Measurements from ENCODE around the gene CIAO1.
A peak's percentile ranks its signal among the peaks of the same experiment; 100 is the strongest.
"Not testable (repeated sequence)": the region's sequence is repeated elsewhere in the genome, so short reads cannot be mapped to it uniquely, and the experiment has no call there.

CIAO1 gene

GRCh38 chr2:96271995-96272394 lies 6.0 kb downstream of the CIAO1 start:
- DNase-seq (ENCODE audit: extremely low spot score, insufficient read length, low read depth) = no peak
- FAIRE-seq = no peak

- no peak for FAIRE-seq
- no peak for DNase-seq (ENCODE audit: extremely low spot score, insufficient read length, low read depth)
Measured at GRCh38 chr2:96273763-96274162, 7.7 kb downstream of the CIAO1 start.

DNA sequence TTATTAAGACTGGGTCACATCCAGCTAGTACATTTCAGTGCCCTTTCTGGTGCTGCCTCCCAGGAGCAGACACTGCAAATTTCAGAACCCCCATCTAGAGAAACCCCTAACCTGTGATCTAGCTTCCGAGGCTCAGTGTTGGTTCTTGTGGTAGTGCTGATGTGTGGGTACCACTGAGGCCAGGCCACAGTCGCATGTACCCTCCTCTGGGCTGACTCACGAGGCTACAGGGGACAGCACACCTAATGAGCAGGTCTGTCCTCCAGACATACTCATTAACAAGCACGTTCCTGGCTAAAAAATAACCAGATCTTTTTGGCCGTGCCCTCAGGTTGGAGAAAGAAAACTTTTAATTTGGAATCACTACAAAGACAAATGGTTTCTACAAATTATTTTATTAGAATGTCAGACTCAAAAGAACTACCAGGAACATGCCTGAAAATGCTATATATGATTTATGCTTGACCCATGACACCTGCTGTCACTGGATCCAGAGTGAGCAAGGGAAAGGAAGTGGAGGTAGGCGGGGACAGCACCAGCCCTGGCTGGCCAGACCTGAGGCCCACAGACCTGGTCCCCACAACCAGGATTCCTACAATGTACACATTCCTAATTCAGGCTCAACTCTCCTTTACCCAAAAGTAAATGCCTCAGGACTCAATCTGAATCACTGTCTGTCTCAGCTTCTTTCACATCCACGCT lies 8.5 kb downstream of the CIAO1 start:
- DNase-seq (ENCODE audit: extremely low spot score, insufficient read length, low read depth) (no peak), FAIRE-seq (no peak)

GRCh38 chr2:96276787-96277499 lies 10.9 kb downstream of the CIAO1 start:
- FAIRE-seq (no peak), DNase-seq (ENCODE audit: extremely low spot score, insufficient read length, low read depth) (no peak)

DNA sequence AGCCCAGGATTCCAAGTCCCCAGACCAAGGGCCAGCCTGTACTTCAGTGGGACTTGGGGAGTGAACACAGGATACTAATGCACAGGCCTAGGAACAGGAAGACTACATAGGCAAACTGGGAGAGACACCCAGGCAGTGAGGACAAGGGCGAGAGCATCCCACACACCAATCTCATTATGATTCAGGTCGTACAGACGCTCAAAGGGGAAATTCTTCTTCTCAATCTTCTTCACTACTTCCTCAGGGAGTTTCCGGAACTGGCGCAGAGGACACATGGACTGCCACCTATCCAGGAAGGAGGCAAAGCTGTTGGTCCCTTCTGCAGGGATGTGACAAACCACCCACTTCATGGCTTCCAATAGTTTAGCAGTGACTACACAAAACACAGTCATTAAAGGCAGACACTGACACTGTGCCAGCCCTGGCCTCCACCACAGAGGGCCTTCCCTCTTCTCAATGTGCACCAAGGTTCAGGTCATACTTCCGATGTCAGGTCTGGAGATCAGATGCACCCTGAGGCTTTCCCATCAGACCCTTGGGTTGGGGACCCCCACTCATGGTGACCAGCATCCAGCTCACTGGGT lies 21.3 kb downstream of the CIAO1 start:
- DNase-seq (ENCODE audit: extremely low spot score, insufficient read length, low read depth) (no peak), FAIRE-seq (no peak)

GRCh38 chr2:96291751-96292150 lies 25.7 kb downstream of the CIAO1 start:
- FAIRE-seq (no peak), DNase-seq (ENCODE audit: extremely low spot score, insufficient read length, low read depth) (no peak)

- not testable (repeated sequence) for FAIRE-seq; DNase-seq (ENCODE audit: extremely low spot score, insufficient read length, low read depth)
Measured at GRCh38 chr2:96294271-96294670, 28.2 kb downstream of the CIAO1 start.

DNA sequence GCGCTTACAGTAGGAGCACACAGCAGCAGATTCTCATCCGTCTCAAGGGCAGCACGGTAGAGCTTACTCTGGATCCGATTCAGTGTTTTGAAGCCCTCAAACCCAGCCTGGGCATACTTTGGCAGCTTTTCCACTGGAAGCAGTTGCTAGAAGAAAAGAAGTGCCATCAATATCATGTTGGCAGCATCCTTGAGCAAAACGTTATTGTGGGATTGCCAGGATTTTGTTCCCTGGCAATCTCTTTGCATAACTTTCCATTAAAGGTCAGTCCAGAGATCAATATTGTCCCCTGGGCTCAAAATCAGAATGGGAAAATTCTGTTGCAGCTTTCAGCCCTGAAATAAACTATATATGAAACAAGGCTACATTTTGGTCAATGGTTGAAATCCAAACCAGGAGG lies 30.9 kb downstream of the CIAO1 start:
- FAIRE-seq (no peak), DNase-seq (ENCODE audit: extremely low spot score, insufficient read length, low read depth) (no peak)

GRCh38 chr2:96301865-96302264 lies 35.8 kb downstream of the CIAO1 start:
- FAIRE-seq (no peak), DNase-seq (ENCODE audit: extremely low spot score, insufficient read length, low read depth) (no peak)

- FAIRE-seq = no peak
- no peak for DNase-seq (ENCODE audit: extremely low spot score, insufficient read length, low read depth)
Measured at GRCh38 chr2:96304606-96305005, 38.6 kb downstream of the CIAO1 start.

DNA sequence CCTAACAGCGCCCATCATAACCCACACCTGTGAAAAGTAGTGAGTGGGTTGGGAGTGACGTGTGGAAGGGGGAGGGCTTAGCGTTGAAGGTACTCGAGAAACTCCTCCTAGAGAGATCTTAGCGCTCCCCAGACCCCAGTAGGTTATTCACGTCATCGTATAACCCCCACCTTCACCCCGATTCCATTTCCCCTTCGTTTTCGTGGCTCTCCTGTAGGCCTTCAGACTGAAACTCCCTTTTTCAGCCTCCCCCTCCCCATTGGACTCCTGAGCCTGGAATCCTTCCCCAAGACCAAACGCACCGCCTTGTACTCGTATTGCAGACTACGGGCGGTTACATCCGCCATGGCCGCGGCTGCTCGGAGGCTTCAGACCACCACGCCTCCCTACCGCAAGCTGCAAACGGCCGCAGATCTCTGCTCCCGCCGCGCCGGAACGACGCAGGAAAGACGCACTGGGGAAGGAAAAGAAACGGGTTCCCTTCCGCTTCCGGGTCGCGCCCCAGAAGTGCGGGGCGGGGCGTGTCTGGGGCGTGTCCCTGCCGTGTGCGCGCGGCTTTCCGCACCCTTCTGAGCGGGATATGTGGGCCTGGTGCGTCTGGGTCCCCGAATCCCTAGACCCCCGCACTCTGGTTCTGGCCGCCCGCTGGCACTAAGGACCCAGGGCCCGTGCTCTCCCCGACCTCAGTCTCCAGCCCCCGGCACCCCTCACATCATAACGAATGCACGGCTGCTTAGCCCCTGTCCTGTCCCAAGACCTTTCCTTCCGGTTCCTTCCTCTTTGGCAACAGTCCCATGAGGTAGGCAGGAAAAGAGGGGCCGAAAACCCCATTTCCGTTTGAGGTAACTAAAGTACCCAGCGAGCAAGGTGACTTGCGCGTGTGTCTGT lies 39.3 kb downstream of the CIAO1 start, which contains the start of gene SNRNP200:
SNRNP200 (minus strand) TSS at position 456 of the 888 bp plus-strand sequence; CDS start at position 347, 109 bp downstream.
- FAIRE-seq = peak; percentile 87
- peak; percentile 80 for DNase-seq (ENCODE audit: extremely low spot score, insufficient read length, low read depth)

DNA sequence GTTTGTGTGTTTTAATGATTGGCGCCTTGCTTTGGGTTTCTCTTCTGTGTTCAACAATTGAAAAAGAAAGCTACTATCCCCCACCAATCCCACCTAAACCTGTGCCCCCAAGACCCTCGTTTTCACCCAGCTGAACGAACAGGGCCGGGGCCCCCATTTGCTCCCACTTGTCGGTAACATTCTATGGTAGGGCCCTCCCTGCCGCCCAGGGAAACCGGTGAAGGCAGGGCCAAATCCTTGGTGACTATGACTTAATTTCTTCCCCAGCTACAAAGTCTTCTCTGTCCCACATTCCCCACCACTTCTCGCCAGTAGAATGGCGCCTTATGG lies 39.9 kb downstream of the CIAO1 start:
- FAIRE-seq (no peak), DNase-seq (ENCODE audit: extremely low spot score, insufficient read length, low read depth) (no peak)

GRCh38 chr2:96306370-96306769 lies 40.3 kb downstream of the CIAO1 start:
- DNase-seq (ENCODE audit: extremely low spot score, insufficient read length, low read depth) = no peak
- no peak for FAIRE-seq

GRCh38 chr2:96308248-96308647 lies 42.2 kb downstream of the CIAO1 start:
- FAIRE-seq = no peak

DNA sequence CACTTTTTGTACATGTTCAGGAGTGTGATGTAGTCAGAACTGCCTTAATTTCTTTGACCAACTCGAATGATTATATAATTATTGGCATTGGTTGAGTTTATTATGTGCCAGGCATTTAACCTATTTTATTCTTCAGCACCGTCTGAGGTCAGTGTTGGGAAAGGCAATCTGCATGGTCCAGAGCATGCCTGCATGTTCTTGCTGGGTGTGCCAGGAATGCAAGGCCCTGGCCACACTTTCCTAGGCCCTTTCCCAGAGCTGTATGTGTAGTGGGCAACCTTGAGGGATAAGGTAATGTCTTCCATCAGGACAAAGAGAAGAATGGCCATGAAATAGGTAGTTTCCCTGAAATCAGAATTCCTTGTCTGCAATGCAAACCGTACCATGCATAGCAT lies 49.0 kb downstream of the CIAO1 start:
- FAIRE-seq = no peak
- DNase-seq (ENCODE audit: extremely low spot score, insufficient read length, low read depth) = no peak

More at GRCh38 chr2:96308248-96308647, 42.2 kb downstream of the CIAO1 start:
- no peak for DNase-seq (ENCODE audit: extremely low spot score, insufficient read length, low read depth)

DNA sequence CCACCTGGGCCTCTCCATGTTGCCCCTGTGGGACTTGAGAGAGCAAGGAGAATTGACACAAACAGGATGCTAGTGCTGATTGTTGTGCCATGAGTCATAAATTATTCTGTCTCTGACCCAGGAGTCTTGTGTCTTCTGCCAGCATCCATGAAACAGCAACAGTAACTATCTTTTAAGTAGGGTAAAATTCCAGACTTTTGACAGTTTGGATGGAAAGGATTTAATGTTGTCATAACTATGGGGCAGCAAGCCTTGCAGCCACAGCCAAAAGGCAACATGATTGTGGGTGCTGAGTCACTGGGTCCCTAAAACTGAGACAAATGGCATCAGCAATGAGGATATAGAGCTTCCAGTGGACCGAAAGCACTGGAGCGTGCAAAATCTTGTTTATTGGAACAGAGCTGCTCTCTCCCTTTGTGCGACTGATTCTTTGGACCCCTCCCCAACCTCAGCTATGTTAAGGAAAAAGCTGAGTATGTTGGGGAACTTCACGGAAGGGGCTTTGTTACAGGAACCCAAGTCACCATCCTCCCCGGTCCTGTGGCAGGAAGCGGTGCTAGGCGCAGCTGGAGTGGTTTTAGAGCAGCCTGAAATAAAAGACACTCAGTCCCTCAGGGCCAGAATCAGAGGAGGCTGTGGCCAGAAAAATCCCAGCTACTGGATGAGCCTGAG lies 49.5 kb downstream of the CIAO1 start:
- no peak for DNase-seq (ENCODE audit: extremely low spot score, insufficient read length, low read depth)
- FAIRE-seq = peak; percentile 71

DNA sequence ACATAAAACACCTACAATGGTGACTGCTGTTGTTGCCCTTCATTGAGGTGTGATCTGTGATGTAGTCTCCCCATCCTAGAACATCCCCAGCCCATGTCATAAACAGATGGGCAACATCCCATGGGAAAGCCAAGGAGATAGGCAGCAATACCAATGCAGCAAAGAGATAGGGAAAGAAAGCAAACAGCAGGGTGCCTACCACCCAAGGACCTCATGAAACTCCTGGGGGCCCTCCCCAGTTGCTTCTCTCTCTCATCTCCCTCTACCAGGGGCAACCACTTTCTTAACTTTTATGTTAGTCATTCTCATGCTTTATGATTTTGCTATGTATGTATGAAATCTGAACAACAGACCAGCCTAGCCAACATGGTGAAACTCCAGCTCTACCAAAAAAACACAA lies 51.0 kb downstream of the CIAO1 start:
- FAIRE-seq (no peak), DNase-seq (ENCODE audit: extremely low spot score, insufficient read length, low read depth) (no peak)

DNA sequence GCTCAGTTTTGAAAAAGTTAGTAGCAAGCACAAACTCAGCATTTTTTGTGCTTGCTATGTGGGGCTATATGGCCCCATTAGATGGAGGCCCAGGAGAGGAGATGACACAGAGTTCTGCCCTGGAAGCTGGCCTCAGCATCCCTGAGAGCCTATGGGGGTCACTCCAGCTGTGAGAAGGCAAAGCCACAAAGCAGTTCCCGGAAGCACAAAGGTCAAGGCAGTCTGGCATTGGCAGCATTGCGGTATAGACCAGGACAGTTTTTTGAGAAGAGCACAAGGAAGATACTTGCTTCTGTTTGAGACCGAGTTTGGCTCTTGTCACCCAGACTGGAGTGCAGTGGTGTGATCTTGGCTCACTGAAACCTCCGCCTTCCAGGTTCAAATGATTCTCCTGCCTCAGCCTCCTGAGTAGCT lies 51.6 kb downstream of the CIAO1 start:
- DNase-seq (ENCODE audit: extremely low spot score, insufficient read length, low read depth) = no peak
- no peak for FAIRE-seq

DNA sequence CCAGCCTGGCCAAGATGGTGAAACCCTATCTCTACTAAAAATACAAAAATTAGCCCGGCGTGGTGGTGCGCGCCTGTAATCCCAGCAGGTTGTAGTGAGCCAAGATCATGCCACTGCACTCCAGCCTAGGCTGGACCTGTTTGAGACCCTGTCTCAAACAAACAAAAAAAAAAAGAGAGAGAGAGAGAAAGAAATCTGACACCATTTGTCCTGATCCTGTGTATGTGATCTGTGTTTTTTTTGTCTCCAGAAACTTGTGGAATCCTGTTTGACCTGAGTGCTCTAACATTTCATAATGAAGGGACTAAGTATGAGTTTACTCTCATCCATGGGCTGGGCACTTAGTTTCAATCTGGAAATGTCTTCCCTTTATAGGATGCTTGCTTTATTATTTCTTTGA lies 52.7 kb downstream of the CIAO1 start:
- FAIRE-seq (no peak), DNase-seq (ENCODE audit: extremely low spot score, insufficient read length, low read depth) (no peak)

- FAIRE-seq = no peak
Measured at GRCh38 chr2:96319396-96319795, 53.4 kb downstream of the CIAO1 start.

More at GRCh38 chr2:96319396-96319795, 53.4 kb downstream of the CIAO1 start:
- no peak for DNase-seq (ENCODE audit: extremely low spot score, insufficient read length, low read depth)
